SK-N-SH (cell line): ENCODE measurements around the gene UTF1.

Experiments
- EP300 ChIP-seq, 2 experiments: IDR thresholded peaks; 2 replicates each; pipeline versions ENCODE4 v1.4.0 to v1.6.1; 2012; ENCODE audit warnings: borderline replicate concordance in 1 of 2, low read depth in 1 of 2, low read length in 1 of 2
- FOXM1 ChIP-seq: IDR thresholded peaks from 2 replicates; pipeline ENCODE4 v1.4.0; 2012; ENCODE audit warnings: low read depth, mild to moderate bottlenecking
- POLR2AphosphoS5 ChIP-seq: IDR thresholded peaks from 2 replicates; pipeline ENCODE4 v1.6.1; 2012; ENCODE audit warnings: low read depth, low read length

- TF ChIP-seq FOXM1 (no peak), EP300 (IDR thresholded peaks at IDR 0.05; ENCODE audit: borderline replicate concordance in 1 of 2, low read depth in 1 of 2, low read length in 1 of 2) (no peak), POLR2AphosphoS5 (no peak)
Observed at GRCh38 chr10:133199992-133200611, 29.9 kb upstream of the UTF1 start.
